MM.1S (cell line): Measurements from ENCODE around the gene HAGHL.

Experiments used
- DNase-seq: peaks from one replicate; pipeline ENCODE4 v3.0.0-alpha.2; 2015
- H2AFZ ChIP-seq: fragments of 300-600 bp; sonication (generic); 2 replicates; pipeline ENCODE4 v1.6.0; 2016; ENCODE audit warnings: antibody characterized with exemption, low read length
- H3F3A ChIP-seq: fragments of 300-600 bp; sonication (generic); 2 replicates; pipeline ENCODE4 v1.6.1; 2016; ENCODE audit warnings: mild to moderate bottlenecking, antibody characterized with exemption, low read length, moderate library complexity, mixed read lengths; ENCODE audit not compliant: insufficient read depth
- H3K27ac ChIP-seq: fragments of 300-600 bp; sonication (generic); 2 replicates; pipeline ENCODE4 v1.5.1; 2016; ENCODE audit warnings: mild to moderate bottlenecking, low read length
- H3K27me3 ChIP-seq: fragments of 300-600 bp; sonication (generic); replicated peaks from 2 replicates; pipeline ENCODE4 v1.6.0; 2016; ENCODE audit warnings: low read length; ENCODE audit not compliant: insufficient read depth
- H3K36me3 ChIP-seq: fragments of 300-600 bp; sonication (generic); replicated peaks from 2 replicates; pipeline ENCODE4 v1.6.1; 2016; ENCODE audit warnings: mild to moderate bottlenecking, low read length, mixed read lengths; ENCODE audit not compliant: insufficient read depth
- H3K4me1 ChIP-seq: fragments of 300-600 bp; sonication (generic); 2 replicates; pipeline ENCODE4 v1.6.1; 2016; ENCODE audit warnings: low read length, mixed read lengths
- H3K4me2 ChIP-seq: fragments of 300-600 bp; sonication (generic); 2 replicates; pipeline ENCODE4 v1.6.0; 2016; ENCODE audit warnings: low read depth, low read length
- H3K4me3 ChIP-seq: fragments of 300-600 bp; sonication (generic); 2 replicates; pipeline ENCODE4 v1.5.1; 2016; ENCODE audit warnings: low read length, mixed read lengths
- H3K79me2 ChIP-seq: fragments of 300-600 bp; sonication (generic); 2 replicates; pipeline ENCODE4 v1.6.1; 2016; ENCODE audit warnings: mixed run types, low read length, mixed read lengths
- H3K9ac ChIP-seq: fragments of 300-600 bp; sonication (generic); 2 replicates; pipeline ENCODE4 v1.6.1; 2016; ENCODE audit warnings: low read length, mixed read lengths
- H3K9me2 ChIP-seq: fragments of 300-600 bp; sonication (generic); replicated peaks from 2 replicates; pipeline ENCODE4 v1.6.1; 2016; ENCODE audit warnings: mild to moderate bottlenecking, low read length, mixed read lengths; ENCODE audit not compliant: insufficient read depth
- H3K9me3 ChIP-seq: fragments of 300-600 bp; sonication (generic); replicated peaks from 2 replicates; pipeline ENCODE4 v1.6.1; 2016; ENCODE audit warnings: mild to moderate bottlenecking, low read length, mixed read lengths; ENCODE audit not compliant: insufficient read depth
- H4K20me1 ChIP-seq: fragments of 300-600 bp; sonication (generic); 2 replicates; pipeline ENCODE4 v1.6.1; 2016; ENCODE audit warnings: mild to moderate bottlenecking, low read length, moderate library complexity, mixed read lengths; ENCODE audit not compliant: insufficient read depth
- EZH2 ChIP-seq: fragments of 300-600 bp; sonication (generic); optimal IDR thresholded peaks from 2 replicates; pipeline ENCODE3; 2017; ENCODE audit warnings: low read depth, mild to moderate bottlenecking, antibody characterized with exemption, low read length, mixed read lengths
- EZH2phosphoT487 ChIP-seq: fragments of 300-600 bp; sonication (generic); IDR thresholded peaks from 2 replicates; pipeline ENCODE4 v1.6.1; 2018; ENCODE audit warnings: antibody characterized with exemption, low read length
- TF ChIP-seq, protein P1 (sequence below): fragments of 300-600 bp; sonication (generic); IDR thresholded peaks from 2 replicates; pipeline ENCODE4 v1.5.1; 2016; ENCODE audit warnings: antibody characterized with exemption, low read length, mixed read lengths

HAGHL gene

DNA sequence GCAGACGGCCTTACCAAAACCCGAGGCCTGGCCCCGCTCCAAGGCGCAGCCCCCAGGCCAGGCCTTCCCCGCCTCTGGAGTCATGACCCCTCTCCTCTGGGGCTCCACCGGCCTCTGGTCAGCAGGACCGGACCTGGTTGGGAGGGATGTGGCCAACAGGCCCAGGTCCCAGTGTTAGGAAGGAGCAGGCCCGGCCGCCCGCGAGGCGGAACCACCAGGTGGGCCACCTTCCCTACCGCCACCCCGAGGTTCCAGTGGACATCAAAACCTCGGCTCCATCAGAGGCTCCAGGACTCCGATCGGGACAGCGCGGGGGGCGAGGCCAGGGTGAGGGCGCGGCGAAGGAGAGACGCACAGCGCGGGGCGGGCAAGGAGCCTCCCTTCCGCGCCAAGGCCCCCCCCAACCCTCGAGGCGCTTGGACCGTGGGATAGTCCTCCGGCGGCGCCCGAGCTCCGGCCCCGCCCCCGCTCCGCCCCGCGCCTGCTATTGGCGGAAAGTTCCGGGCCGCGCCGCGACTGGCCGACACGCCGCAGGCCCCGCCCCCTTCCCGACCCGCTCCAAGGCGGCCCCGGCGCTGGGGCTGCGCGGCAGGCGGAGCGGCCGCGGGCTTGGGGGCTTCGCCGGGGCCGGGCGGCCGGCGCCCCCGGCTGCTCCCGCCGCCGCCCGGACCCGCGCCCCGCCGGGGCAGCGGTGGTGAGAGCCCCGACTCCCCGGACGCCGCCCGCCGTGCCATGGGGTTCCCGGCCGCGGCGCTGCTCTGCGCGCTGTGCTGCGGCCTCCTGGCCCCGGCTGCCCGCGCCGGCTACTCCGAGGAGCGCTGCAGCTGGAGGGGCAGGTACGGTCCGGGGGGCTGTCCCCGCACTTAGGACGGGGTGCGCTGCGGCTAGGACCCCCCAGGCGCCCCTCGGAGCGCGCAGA lies 12.1 kb upstream of the HAGHL start, which contains the start of gene METRN:
Gene METRN, plus strand, starts transcription at position 561 of the 919 bp plus-strand sequence. Its CDS starts 172 bp downstream, at position 733.
- no peaks in the 10 kb centered on the region for H3K9me2 ChIP-seq
- DNase-seq: peak; percentile 72
- no peaks in the 10 kb centered on the region for H3K79me2 ChIP-seq
- no peak within 1 kb of the TSS for H3K27ac ChIP-seq
- H3K9me3 ChIP-seq: no peaks in the 10 kb centered on the region
- H3K27me3 ChIP-seq: peaks cover 42% of the 10 kb centered on the region
- H3K4me2 ChIP-seq: peak within 1 kb of the TSS; percentile 41; the same call in 1 of the 2 replicates
- no peaks in the 10 kb centered on the region for H4K20me1 ChIP-seq
- H3K4me1 ChIP-seq: peaks cover 9% of the 10 kb centered on the region; the same call in 1 of the 2 replicates
- H3F3A ChIP-seq: peaks cover 2% of the 10 kb centered on the region; the same call in 1 of the 2 replicates
- no peak for TF ChIP-seq EZH2
- no peak for TF ChIP-seq EZH2phosphoT487
- TF ChIP-seq, protein P1, sequence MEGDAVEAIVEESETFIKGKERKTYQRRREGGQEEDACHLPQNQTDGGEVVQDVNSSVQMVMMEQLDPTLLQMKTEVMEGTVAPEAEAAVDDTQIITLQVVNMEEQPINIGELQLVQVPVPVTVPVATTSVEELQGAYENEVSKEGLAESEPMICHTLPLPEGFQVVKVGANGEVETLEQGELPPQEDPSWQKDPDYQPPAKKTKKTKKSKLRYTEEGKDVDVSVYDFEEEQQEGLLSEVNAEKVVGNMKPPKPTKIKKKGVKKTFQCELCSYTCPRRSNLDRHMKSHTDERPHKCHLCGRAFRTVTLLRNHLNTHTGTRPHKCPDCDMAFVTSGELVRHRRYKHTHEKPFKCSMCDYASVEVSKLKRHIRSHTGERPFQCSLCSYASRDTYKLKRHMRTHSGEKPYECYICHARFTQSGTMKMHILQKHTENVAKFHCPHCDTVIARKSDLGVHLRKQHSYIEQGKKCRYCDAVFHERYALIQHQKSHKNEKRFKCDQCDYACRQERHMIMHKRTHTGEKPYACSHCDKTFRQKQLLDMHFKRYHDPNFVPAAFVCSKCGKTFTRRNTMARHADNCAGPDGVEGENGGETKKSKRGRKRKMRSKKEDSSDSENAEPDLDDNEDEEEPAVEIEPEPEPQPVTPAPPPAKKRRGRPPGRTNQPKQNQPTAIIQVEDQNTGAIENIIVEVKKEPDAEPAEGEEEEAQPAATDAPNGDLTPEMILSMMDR: no peak
- no peak within 1 kb of the TSS for H2AFZ ChIP-seq
- no peak within 1 kb of the TSS for H3K9ac ChIP-seq
- no peaks in the 10 kb centered on the region for H3K36me3 ChIP-seq
- H3K4me3 ChIP-seq: no peak within 1 kb of the TSS

DNA sequence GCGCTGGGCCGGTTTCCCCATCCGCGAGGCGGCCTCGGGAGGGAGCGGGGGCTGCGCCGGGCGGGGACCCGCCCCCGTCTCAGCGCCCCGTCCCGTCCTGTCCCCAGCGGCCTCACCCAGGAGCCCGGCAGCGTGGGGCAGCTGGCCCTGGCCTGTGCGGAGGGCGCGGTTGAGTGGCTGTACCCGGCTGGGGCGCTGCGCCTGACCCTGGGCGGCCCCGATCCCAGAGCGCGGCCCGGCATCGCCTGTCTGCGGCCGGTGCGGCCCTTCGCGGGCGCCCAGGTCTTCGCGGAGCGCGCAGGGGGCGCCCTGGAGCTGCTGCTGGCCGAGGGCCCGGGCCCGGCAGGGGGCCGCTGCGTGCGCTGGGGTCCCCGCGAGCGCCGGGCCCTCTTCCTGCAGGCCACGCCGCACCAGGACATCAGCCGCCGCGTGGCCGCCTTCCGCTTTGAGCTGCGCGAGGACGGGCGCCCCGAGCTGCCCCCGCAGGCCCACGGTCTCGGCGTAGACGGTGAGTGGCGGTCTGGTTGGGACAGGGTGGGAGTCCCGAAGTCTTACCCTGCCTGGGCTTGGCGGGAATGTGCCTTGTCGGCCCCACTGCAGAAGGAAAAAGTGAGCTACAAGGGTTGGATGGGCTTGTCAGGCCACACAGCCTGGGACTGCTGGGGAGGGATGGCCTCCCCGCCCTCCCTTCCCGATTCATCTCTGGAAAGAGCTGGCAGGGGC lies 11.3 kb upstream of the HAGHL start:
- no peak overlapping the region for H3K27ac ChIP-seq
- peaks cover 8% of the 10 kb centered on the region; the same call in 1 of the 2 replicates for H3F3A ChIP-seq
- no peak for DNase-seq
- no peaks in the 10 kb centered on the region for H3K36me3 ChIP-seq
- TF ChIP-seq EZH2: no peak
- TF ChIP-seq, protein P1: no peak
- no peak for TF ChIP-seq EZH2phosphoT487
- peaks cover 11% of the 10 kb centered on the region; the same call in 1 of the 2 replicates for H3K4me1 ChIP-seq
- no peaks in the 10 kb centered on the region for H4K20me1 ChIP-seq
- H3K79me2 ChIP-seq: no peaks in the 10 kb centered on the region; the same call in 1 of the 2 replicates
- no peak overlapping the region for H3K4me3 ChIP-seq
- H2AFZ ChIP-seq: no peak overlapping the region
- H3K9me2 ChIP-seq: no peaks in the 10 kb centered on the region
- peak overlapping the region; percentile 39; the same call in 1 of the 2 replicates for H3K4me2 ChIP-seq
- no peak overlapping the region for H3K9ac ChIP-seq
- H3K27me3 ChIP-seq: peaks cover 34% of the 10 kb centered on the region
- no peaks in the 10 kb centered on the region for H3K9me3 ChIP-seq

DNA sequence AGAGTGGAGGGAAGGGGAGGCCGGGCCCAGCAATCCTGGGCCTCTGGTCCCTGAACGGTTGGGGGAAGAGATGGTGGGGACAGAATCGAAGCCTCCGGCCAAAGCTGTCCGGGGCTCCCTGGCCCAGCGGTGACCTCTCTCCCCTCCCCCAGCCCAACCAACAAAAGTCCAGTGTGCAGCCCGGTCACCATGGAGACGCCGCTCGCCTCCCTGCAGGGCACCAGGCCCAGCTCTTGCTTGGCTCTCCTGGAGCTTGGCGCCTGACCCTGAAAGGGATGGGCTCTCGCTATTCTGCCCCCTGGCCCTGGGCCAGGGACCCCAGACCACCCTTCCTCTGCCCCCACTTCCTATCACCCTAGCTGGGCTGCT lies 10.7 kb upstream of the HAGHL start:
- no peaks in the 10 kb centered on the region; the same call in 1 of the 2 replicates for H3K79me2 ChIP-seq
- H3K9ac ChIP-seq: no peak overlapping the region
- peaks cover 28% of the 10 kb centered on the region for H3K27me3 ChIP-seq
- TF ChIP-seq EZH2: no peak
- TF ChIP-seq, protein P1: no peak
- no peak overlapping the region for H3K4me3 ChIP-seq
- H3F3A ChIP-seq: peaks cover 10% of the 10 kb centered on the region; the same call in 1 of the 2 replicates
- DNase-seq: no peak
- no peaks in the 10 kb centered on the region for H3K36me3 ChIP-seq
- H2AFZ ChIP-seq: no peak overlapping the region
- H3K27ac ChIP-seq: no peak overlapping the region
- H3K9me3 ChIP-seq: no peaks in the 10 kb centered on the region
- H3K4me1 ChIP-seq: peaks cover 11% of the 10 kb centered on the region; the same call in 1 of the 2 replicates
- H3K9me2 ChIP-seq: no peaks in the 10 kb centered on the region
- no peaks in the 10 kb centered on the region for H4K20me1 ChIP-seq
- H3K4me2 ChIP-seq: no peak overlapping the region
